SH-SY5Y (cell line): Measurements from ENCODE around the gene DENND6B.

Source experiments
- GATA2 ChIP-seq: IDR thresholded peaks from 2 replicates; pipeline ENCODE4 v1.6.1; 2011; ENCODE audit warnings: mild to moderate bottlenecking, low read depth, low read length
- GATA3 ChIP-seq: IDR thresholded peaks from 2 replicates; pipeline ENCODE4 v1.6.1; 2011; ENCODE audit warnings: low read depth, mild to moderate bottlenecking, low read length, moderate library complexity

The DENND6B gene

GRCh38 chr22:50346470-50346869 lies 19.7 kb upstream of the DENND6B start:
- TF ChIP-seq GATA3 (no peak), GATA2 (no peak)

GRCh38 chr22:50343541-50343935 lies 16.7 kb upstream of the DENND6B start:
- TF ChIP-seq GATA2 = no peak
- no peak for TF ChIP-seq GATA3

GRCh38 chr22:50342651-50343540 lies 16.1 kb upstream of the DENND6B start, which contains the start of gene PPP6R2:
Gene PPP6R2, plus strand, starts transcription at chr22:50343327. Its CDS starts 50,582 bp downstream, at chr22:50393909.
- TF ChIP-seq GATA2 (no peak), GATA3 (no peak)

- TF ChIP-seq GATA2 = no peak
- no peak for TF ChIP-seq GATA3
Measured at GRCh38 chr22:50341977-50342650, 15.3 kb upstream of the DENND6B start.

GRCh38 chr22:50339945-50340879 lies 13.4 kb upstream of the DENND6B start:
- no peak for TF ChIP-seq GATA3
- no peak for TF ChIP-seq GATA2

- TF ChIP-seq GATA2 (no peak), GATA3 (no peak)
Measured at GRCh38 chr22:50338860-50339462, 12.1 kb upstream of the DENND6B start.

- TF ChIP-seq GATA2 = no peak
- TF ChIP-seq GATA3 = no peak
Measured at GRCh38 chr22:50338042-50338573, 11.3 kb upstream of the DENND6B start.

GRCh38 chr22:50337262-50338041 lies 10.6 kb upstream of the DENND6B start:
- no peak for TF ChIP-seq GATA2
- TF ChIP-seq GATA3 = no peak

- TF ChIP-seq GATA2 (no peak), GATA3 (no peak)
Measured at GRCh38 chr22:50329236-50329635, 2.4 kb upstream of the DENND6B start.

- TF ChIP-seq GATA3 (no peak), GATA2 (no peak)
Measured at GRCh38 chr22:50327711-50328019, 853 bp upstream of the DENND6B start.

- no peak for TF ChIP-seq GATA2
- no peak for TF ChIP-seq GATA3
Measured at GRCh38 chr22:50326225-50326955, 422 bp downstream of the DENND6B start.
